Astrocyte (in vitro differentiated cells and primary cell): ENCODE data around the gene ASCC3. TPM values are rescaled to one million over a fixed set of nuclear protein-coding genes. Genes with fewer than 3 reads are reported as not detected.
A peak's percentile ranks its signal among the peaks of the same experiment; 100 is the strongest.

ENCODE experiments used
- DNase-seq: peaks from one replicate; pipeline ENCODE4 v3.0.0-alpha.2; 2010; ENCODE audit warnings: low read depth
- FAIRE-seq: peaks from 2 replicates; lab custom pipeline; 2011; peaks lifted over from hg19 to GRCh38; lab: Jason Lieb, UNC
- H2AFZ ChIP-seq: 2 replicates; pipeline ENCODE4 v1.6.0; 2012; ENCODE audit warnings: low read depth, low read length, inconsistent platforms
- H3K27ac ChIP-seq: 2 replicates; pipeline ENCODE4 v1.5.1; 2011; ENCODE audit warnings: low read depth, low read length, inconsistent platforms
- H3K27me3 ChIP-seq: 2 replicates; pipeline ENCODE4 v1.6.0; 2011; ENCODE audit warnings: low read length, inconsistent platforms; ENCODE audit not compliant: insufficient read depth
- H3K36me3 ChIP-seq: 2 replicates; pipeline ENCODE4 v1.5.1; 2011; ENCODE audit warnings: low read length, inconsistent platforms; ENCODE audit not compliant: insufficient read depth
- H3K4me1 ChIP-seq: 2 replicates; pipeline ENCODE4 v1.5.1; 2011; ENCODE audit warnings: low read length, inconsistent platforms; ENCODE audit not compliant: insufficient read depth
- H3K4me2 ChIP-seq: 2 replicates; pipeline ENCODE4 v1.6.0; 2012; ENCODE audit warnings: low read length, inconsistent platforms
- H3K4me3 ChIP-seq: 2 replicates; pipeline ENCODE4 v1.5.1; 2011; ENCODE audit warnings: low read depth, mild to moderate bottlenecking, low read length, inconsistent platforms; ENCODE audit not compliant: insufficient read depth
- H3K79me2 ChIP-seq: 2 replicates; pipeline ENCODE4 v1.6.0; 2012; ENCODE audit warnings: mild to moderate bottlenecking, low read length, inconsistent platforms; ENCODE audit not compliant: insufficient read depth
- H3K9ac ChIP-seq: 2 replicates; pipeline ENCODE4 v1.6.0; 2012; ENCODE audit warnings: mild to moderate bottlenecking, low read length, inconsistent platforms
- H3K9me3 ChIP-seq: 2 replicates; pipeline ENCODE4 v1.5.1; 2012; ENCODE audit warnings: low read depth, mild to moderate bottlenecking, low read length, inconsistent platforms; ENCODE audit not compliant: insufficient read depth
- H4K20me1 ChIP-seq: 2 replicates; pipeline ENCODE4 v1.6.0; 2012; ENCODE audit warnings: low read length, inconsistent platforms; ENCODE audit not compliant: insufficient read depth
- H3K27ac Mint-ChIP-seq: one replicate; pipeline ENCODE4 v1.8.0; 2021; ENCODE audit warnings: mild to moderate bottlenecking, mixed read lengths; ENCODE audit not compliant: unreplicated experiment
- H3K27me3 Mint-ChIP-seq: one replicate; pipeline ENCODE4 v1.8.0; 2021; ENCODE audit warnings: low read depth, mixed read lengths; ENCODE audit not compliant: unreplicated experiment
- H3K36me3 Mint-ChIP-seq: one replicate; pipeline ENCODE4 v1.8.0; 2021; ENCODE audit warnings: low read depth, mixed read lengths; ENCODE audit not compliant: unreplicated experiment
- H3K4me1 Mint-ChIP-seq: one replicate; pipeline ENCODE4 v1.8.0; 2021; ENCODE audit warnings: low read depth, mixed read lengths; ENCODE audit not compliant: unreplicated experiment
- H3K4me3 Mint-ChIP-seq: one replicate; pipeline ENCODE4 v1.8.0; 2021; ENCODE audit warnings: mild to moderate bottlenecking, moderate library complexity, mixed read lengths; ENCODE audit not compliant: unreplicated experiment
- H3K9me3 Mint-ChIP-seq: one replicate; pipeline ENCODE4 v1.8.0; 2021; ENCODE audit warnings: mild to moderate bottlenecking, mixed read lengths; ENCODE audit not compliant: unreplicated experiment
- CTCF ChIP-seq: IDR thresholded peaks from 2 replicates; pipeline ENCODE4 v1.5.1; 2011; ENCODE audit warnings: low read depth, mild to moderate bottlenecking, inconsistent platforms, low read length, moderate library complexity; ENCODE audit not compliant: insufficient read depth
- EZH2 ChIP-seq: IDR thresholded peaks from 2 replicates; pipeline ENCODE4 v1.6.1; 2012; ENCODE audit warnings: mild to moderate bottlenecking, low read length, inconsistent platforms; ENCODE audit not compliant: insufficient read depth
- total RNA-seq: library from RNA; stranded (reverse); gene quantifications from 2 replicates; pipeline ENCODE4 v1.2.1, GENCODE V29; 2021

The ASCC3 gene
- total RNA-seq, 1 donor from 2014 or later = 138 TPM

- DNase-seq (no peak), FAIRE-seq (peak; percentile 29)
- peaks cover 10% of the 10 kb centered on the region for H3K4me1 ChIP-seq
- peaks cover 17% of the 10 kb centered on the region for H3K4me1 Mint-ChIP-seq
- no peak overlapping the region for H3K4me2 ChIP-seq
- H3K79me2 ChIP-seq = no peaks in the 10 kb centered on the region
- no peak overlapping the region for H2AFZ ChIP-seq
- H3K36me3 Mint-ChIP-seq = peaks cover 20% of the 10 kb centered on the region
- H3K27ac Mint-ChIP-seq = peak overlapping the region; percentile 31
- peaks cover 2% of the 10 kb centered on the region for H3K9me3 Mint-ChIP-seq
- no peak for TF ChIP-seq EZH2
- no peak for TF ChIP-seq CTCF
- no peak overlapping the region for H3K4me3 Mint-ChIP-seq
- no peak overlapping the region for H3K9ac ChIP-seq
- no peaks in the 10 kb centered on the region for H3K36me3 ChIP-seq
- H3K9me3 ChIP-seq = no peaks in the 10 kb centered on the region
- H3K27ac ChIP-seq = no peak overlapping the region
- H3K27me3 ChIP-seq = no peaks in the 10 kb centered on the region
- H3K4me3 ChIP-seq = no peak overlapping the region
- H4K20me1 ChIP-seq = no peaks in the 10 kb centered on the region
- H3K27me3 Mint-ChIP-seq = no peaks in the 10 kb centered on the region
These were observed 262.8 kb downstream of the ASCC3 start for GRCh38 chr6:100618351-100618671.

GRCh38 chr6:100617633-100618350 is 263.3 kb downstream of the ASCC3 start:
- Histone ChIP-seq H3K4me1 (peaks cover 10% of the 10 kb centered on the region), H4K20me1 (no peaks in the 10 kb centered on the region), H3K27me3 (no peaks in the 10 kb centered on the region), H3K79me2 (no peaks in the 10 kb centered on the region), H3K9ac (no peak overlapping the region), H3K9me3 (no peaks in the 10 kb centered on the region), H3K27ac (no peak overlapping the region), H3K4me3 (no peak overlapping the region), H3K36me3 (peaks cover 3% of the 10 kb centered on the region), H2AFZ (no peak overlapping the region), H3K4me2 (no peak overlapping the region)
- H3K27me3 Mint-ChIP-seq = no peaks in the 10 kb centered on the region
- no peak overlapping the region for H3K4me3 Mint-ChIP-seq
- FAIRE-seq = no peak
- peaks cover 20% of the 10 kb centered on the region for H3K36me3 Mint-ChIP-seq
- no peak for TF ChIP-seq EZH2
- TF ChIP-seq CTCF = no peak
- no peak for DNase-seq
- peak overlapping the region; percentile 31 for H3K27ac Mint-ChIP-seq
- peaks cover 16% of the 10 kb centered on the region for H3K4me1 Mint-ChIP-seq
- peaks cover 2% of the 10 kb centered on the region for H3K9me3 Mint-ChIP-seq

- no peaks in the 10 kb centered on the region for H3K9me3 ChIP-seq
- Mint-ChIP-seq H3K9me3 (no peaks in the 10 kb centered on the region), H3K27me3 (no peaks in the 10 kb centered on the region), H3K4me1 (peaks cover 12% of the 10 kb centered on the region), H3K36me3 (peaks cover 12% of the 10 kb centered on the region), H3K27ac (no peak overlapping the region), H3K4me3 (no peak overlapping the region)
- no peak overlapping the region for H3K4me2 ChIP-seq
- no peaks in the 10 kb centered on the region for H3K79me2 ChIP-seq
- no peak overlapping the region for H3K27ac ChIP-seq
- no peak overlapping the region for H3K4me3 ChIP-seq
- no peaks in the 10 kb centered on the region for H3K27me3 ChIP-seq
- H3K9ac ChIP-seq = no peak overlapping the region
- H4K20me1 ChIP-seq = no peaks in the 10 kb centered on the region
- TF ChIP-seq EZH2 (no peak), CTCF (no peak)
- peaks cover 4% of the 10 kb centered on the region for H3K4me1 ChIP-seq
- no peak for FAIRE-seq
- no peak overlapping the region for H2AFZ ChIP-seq
- no peak for DNase-seq
- H3K36me3 ChIP-seq = peaks cover 3% of the 10 kb centered on the region
These were observed 266.2 kb downstream of the ASCC3 start for GRCh38 chr6:100614933-100615332.
